ENCODE measurements around the gene SHANK2.

The SHANK2 gene

DNA sequence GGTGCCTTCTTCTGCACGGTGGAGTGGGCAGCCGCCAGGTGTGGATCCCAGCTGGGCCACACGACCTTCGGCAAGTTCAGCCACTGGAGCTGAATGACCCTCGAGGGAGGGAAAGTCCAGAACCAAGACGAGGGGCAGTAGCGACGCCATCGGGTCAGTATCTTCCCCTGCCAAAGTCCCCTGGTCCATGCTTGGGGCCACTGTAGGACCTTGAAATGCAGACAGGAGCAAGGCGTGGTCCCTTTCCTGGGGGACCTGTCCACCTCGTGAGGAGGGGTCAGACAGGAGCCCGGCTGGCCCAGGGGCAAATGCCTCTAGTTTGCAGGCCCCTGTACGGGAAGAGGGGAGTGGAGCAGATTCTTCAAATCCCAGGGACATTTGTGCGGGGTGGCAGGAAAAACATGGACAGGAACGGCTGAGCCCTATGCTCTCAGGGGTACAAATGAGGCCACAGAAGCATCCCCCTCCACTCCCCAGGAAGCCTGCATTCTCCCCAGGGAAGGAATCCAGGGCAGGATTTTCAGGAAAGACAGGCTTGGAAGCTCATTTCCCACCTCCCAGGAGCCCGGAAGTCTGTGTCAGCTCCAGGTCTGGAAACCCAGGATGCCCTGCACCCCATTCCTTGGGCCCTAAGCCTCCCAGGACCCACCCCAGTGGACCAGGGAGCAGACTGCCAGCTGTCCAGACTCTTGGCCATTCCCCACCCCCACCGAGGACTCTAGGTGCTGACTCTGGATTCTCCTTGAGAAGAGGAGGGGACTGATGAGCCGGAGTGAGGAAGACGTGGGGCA lies 6.6 kb downstream of the SHANK2 start:
- TF ChIP-seq, protein P1, sequence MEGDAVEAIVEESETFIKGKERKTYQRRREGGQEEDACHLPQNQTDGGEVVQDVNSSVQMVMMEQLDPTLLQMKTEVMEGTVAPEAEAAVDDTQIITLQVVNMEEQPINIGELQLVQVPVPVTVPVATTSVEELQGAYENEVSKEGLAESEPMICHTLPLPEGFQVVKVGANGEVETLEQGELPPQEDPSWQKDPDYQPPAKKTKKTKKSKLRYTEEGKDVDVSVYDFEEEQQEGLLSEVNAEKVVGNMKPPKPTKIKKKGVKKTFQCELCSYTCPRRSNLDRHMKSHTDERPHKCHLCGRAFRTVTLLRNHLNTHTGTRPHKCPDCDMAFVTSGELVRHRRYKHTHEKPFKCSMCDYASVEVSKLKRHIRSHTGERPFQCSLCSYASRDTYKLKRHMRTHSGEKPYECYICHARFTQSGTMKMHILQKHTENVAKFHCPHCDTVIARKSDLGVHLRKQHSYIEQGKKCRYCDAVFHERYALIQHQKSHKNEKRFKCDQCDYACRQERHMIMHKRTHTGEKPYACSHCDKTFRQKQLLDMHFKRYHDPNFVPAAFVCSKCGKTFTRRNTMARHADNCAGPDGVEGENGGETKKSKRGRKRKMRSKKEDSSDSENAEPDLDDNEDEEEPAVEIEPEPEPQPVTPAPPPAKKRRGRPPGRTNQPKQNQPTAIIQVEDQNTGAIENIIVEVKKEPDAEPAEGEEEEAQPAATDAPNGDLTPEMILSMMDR (IDR thresholded peaks at IDR 0.05) = no peak

DNA sequence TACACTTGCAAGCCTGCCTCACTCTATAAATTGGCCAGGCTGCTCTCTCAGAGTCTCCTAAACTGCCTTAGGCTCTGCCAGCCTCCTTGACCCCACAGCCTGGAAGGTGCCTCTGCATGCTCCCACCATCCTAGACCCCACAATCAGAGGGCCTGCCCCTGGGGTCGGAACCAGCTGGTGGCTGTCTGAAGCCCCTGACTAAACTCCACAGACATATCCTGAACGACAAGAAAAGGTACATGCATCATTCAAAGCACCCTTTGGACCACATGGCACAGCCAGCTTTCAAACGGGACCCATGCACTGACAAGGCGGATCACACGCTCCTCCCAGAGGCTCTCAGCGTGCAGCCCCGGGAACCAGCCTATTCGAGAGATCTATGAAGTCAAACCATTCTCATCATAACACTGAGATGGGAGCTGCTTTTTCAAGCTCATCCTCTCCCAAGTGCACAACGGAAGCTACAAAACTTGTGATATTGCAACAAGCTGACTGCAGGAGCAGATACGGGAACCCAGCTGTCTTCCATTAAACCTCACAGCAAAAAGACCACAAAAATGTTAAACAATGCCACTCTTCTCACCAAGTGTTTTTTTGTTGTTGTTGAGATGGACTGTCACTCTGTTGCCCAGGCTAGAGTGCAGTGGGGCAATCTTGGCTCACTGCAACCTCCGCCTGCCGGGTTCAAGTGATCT lies 8.1 kb downstream of the SHANK2 start:
- TF ChIP-seq, protein P1 (IDR thresholded peaks at IDR 0.05) = no peak

DNA sequence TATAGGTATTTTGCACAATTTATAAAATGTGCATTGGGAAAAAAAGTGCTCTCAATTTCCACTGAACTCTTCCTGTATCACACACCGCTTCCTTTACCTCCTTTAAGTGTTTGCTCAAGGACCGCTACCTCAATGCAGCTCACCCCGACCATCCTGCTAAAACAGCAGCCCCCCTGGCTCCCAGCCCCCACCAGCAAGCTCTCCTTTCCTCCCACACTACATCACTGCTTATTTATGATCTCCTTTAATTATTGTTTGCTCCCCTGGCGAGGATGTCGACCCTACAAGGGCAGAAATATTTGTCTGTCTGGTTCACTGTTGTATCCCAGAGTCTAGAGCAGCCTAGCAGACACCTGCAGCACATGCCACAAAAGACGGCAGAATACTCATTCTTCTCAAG lies 10.0 kb downstream of the SHANK2 start:
- TF ChIP-seq, protein P1 (IDR thresholded peaks at IDR 0.05) = no peak

DNA sequence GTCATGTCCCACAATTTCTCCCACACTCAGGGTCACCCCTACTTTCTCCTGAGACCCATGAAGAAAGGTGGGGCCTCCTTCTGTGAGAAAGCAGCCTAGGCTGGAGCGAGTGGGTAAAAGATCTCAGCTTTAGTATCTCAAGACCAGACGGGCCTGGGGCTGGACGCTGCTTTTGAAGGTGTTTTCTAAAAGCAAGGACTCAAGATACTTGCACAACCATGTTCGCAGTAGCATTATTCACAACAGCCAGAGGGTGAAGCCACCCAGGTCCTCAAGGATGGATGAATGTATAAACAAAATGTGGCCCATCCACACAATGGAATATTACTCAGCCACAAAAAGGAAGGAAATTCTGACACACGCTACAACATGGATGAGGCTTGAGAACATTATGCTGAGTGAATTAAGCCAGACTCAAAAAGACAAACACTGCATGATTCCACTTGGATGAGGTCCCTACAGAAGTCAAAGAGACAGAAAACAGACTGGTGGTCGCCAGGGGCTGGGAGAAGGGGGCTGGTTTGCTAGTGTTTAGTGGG lies 10.6 kb downstream of the SHANK2 start:
- TF ChIP-seq, protein P1 (IDR thresholded peaks at IDR 0.05) = no peak

DNA sequence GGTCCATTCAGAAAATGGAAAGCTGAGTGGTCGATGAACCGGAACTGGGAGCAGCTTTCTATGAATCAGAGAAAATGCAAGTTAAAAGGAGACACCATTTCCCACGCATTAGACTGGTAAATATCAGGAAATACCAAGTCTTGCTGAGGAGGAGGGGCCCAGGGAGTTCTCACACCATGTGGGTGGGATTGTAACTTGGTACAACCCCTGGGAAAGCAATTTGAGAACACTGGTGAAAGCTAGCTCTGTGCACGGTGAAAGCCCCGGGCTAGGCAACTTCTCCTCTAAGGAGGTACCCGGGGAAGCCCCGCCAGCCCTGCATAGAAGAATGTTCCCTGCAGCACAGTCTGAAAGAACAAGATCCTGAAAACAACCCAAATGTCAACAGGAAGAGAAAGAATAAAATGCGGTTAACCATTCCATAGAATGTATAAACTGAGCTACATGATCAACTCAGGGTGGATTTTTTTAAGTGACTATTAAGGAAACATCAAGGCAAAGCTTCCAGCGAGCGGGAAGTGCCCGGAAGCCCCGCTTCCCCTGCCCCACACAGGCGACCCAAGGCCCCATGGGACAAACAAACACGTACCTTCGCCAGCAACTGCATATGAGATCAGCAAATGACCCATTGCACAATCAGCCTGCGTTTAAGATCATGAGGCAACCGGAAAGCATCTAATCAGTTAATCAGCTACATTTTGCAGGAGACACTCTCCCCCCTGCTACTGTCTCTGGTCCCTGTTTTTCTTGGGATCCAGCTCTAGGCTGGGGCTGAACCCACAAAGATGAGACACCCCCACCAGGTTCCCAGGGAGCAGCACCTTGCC lies 11.3 kb downstream of the SHANK2 start:
- TF ChIP-seq, protein P1 (IDR thresholded peaks at IDR 0.05) = no peak

DNA sequence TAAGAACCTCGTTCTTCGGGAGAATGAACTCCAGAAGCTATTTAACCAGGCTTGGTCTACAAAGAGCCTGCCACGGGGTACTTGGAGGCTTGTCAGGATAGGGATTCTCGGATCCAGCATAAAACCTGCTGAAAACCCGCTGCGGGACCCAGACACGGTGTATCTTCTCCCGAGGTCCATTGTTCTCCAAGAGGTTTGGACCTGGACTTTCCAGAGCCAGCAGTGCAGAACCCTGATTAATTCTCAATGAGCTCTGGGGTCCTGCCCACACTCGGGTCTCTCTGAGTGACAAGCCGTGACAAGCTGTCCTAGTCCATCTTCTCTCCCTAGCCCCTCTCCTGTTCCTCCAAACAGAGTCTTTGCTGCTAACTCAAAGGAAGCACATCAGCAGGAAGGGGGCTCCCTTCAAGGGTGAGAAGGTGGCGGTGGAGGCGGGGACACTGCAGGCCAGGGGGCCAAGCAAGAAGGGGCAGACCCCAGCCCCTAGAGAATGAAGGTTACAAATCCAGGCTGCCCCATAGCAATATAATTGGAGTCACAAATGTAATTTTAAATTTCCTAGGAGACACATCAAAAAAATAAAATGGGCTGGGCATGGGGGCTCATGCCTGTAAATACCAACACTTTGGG lies 12.2 kb downstream of the SHANK2 start:
- TF ChIP-seq, protein P1 (IDR thresholded peaks at IDR 0.05) = no peak

DNA sequence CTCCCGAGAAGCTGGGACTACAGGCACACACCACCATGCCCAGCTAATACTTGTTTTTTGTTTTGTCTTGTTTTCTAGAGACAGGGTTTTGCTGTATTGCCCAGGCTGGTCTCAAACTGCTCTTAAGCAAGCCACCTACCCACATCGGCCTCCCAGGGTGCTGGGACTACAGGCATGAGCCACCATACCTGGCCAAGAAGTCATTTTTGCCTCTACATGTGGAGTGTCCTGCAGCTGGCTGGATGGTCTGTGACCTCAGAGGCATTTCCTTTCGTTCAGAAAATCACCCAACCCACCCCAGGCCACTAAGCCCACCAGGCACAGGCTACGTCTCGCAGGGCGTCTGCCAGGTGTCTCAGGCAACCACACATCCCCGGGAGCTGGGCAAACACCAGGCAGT lies 12.8 kb downstream of the SHANK2 start:
- TF ChIP-seq, protein P1 (IDR thresholded peaks at IDR 0.05) = no peak
